ENCODE measurements around the gene PTMS. TPM values are rescaled to one million over a fixed set of nuclear protein-coding genes. Genes with fewer than 3 reads are reported as not detected.

The PTMS gene
- total and polyA plus RNA-seq, 2 of the 13 experiments (the other 11 are each of a cell fraction or from before 2014, with no cell fraction given), result 40.5 to 82.4 TPM

DNA sequence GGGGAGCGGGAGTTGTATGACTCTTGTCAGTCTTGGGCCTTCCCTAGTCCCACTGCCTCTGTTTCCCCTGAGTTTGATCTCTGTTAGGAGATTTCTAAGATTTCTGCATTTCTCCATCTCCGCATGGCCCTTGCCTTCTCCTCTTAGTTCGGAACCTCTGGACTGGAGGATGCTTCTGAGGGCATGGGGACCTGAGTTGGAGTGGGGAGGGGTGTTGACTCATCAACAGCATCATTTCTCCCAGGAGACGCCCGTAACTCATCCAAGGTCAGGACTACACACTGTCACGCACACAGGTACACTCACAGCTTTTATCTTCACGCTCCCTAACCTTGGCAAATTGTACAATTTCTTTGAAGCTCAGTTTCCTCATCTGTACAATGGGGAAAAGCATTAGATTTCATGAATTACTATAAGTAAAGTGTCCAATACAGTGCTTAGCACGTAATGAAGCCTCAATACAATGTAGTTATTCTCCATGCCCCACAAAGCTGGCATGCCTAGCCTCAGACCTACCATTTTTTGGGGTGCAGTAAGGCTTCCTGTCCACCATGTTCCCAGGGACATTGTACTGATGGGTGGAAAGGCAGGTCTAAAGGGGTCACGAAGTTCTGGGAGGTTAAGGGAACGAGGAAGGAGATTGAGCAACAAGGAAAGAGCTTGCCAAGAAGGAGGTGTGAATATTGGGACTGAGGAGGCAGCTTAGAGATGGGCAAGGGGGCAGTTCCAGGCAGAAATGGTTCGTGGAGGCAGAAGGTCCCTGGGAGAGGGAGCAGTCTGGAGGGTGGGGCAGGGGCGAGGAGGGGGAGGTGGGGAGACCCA is 5.6 kb downstream of the PTMS start (continued):
- TF ChIP-seq, protein P1, sequence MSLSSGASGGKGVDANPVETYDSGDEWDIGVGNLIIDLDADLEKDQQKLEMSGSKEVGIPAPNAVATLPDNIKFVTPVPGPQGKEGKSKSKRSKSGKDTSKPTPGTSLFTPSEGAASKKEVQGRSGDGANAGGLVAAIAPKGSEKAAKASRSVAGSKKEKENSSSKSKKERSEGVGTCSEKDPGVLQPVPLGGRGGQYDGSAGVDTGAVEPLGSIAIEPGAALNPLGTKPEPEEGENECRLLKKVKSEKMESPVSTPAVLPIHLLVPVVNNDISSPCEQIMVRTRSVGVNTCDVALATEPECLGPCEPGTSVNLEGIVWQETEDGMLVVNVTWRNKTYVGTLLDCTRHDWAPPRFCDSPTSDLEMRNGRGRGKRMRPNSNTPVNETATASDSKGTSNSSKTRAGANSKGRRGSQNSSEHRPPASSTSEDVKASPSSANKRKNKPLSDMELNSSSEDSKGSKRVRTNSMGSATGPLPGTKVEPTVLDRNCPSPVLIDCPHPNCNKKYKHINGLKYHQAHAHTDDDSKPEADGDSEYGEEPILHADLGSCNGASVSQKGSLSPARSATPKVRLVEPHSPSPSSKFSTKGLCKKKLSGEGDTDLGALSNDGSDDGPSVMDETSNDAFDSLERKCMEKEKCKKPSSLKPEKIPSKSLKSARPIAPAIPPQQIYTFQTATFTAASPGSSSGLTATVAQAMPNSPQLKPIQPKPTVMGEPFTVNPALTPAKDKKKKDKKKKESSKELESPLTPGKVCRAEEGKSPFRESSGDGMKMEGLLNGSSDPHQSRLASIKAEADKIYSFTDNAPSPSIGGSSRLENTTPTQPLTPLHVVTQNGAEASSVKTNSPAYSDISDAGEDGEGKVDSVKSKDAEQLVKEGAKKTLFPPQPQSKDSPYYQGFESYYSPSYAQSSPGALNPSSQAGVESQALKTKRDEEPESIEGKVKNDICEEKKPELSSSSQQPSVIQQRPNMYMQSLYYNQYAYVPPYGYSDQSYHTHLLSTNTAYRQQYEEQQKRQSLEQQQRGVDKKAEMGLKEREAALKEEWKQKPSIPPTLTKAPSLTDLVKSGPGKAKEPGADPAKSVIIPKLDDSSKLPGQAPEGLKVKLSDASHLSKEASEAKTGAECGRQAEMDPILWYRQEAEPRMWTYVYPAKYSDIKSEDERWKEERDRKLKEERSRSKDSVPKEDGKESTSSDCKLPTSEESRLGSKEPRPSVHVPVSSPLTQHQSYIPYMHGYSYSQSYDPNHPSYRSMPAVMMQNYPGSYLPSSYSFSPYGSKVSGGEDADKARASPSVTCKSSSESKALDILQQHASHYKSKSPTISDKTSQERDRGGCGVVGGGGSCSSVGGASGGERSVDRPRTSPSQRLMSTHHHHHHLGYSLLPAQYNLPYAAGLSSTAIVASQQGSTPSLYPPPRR (CRISPR knock-in tag; IDR thresholded peaks at IDR 0.05; ENCODE audit: borderline replicate concordance), result no peak
- TF ChIP-seq POGZ (CRISPR knock-in tag; IDR thresholded peaks at IDR 0.05), result no peak
- TF ChIP-seq HNF4G (IDR thresholded peaks at IDR 0.05; ENCODE audit: borderline replicate concordance, low read depth, low read length), result no peak
- TF ChIP-seq HNF4G (CRISPR knock-in tag; IDR thresholded peaks at IDR 0.05; ENCODE audit: borderline replicate concordance, low read depth), result no peak

DNA sequence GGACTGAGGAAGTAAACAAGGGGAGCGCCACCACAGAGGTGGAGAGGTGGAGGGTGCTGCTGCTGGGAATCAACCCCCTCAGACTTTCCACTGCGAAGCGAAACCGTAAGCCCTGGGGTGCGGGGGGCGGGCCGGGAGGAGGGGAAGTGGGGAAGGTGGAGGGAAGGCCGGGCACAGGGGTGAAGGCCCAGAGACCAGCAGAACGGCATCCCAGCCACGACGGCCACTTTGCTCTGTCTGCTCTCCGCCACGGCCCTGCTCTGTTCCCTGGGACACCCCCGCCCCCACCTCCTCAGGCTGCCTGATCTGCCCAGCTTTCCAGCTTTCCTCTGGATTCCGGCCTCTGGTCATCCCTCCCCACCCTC is 6.2 kb downstream of the PTMS start, which contains the start of gene LAG3:
Gene LAG3 (plus strand): TSS at position 190 of the 365 bp plus-strand sequence. CDS start 333 bp downstream, outside the sequence.
- Histone ChIP-seq H3K9me3 (ENCODE audit: low read length) (no peaks in the 10 kb centered on the region), H3K4me2 (ENCODE audit: low read depth, low read length) (no peak within 1 kb of the TSS), H2AFZ (ENCODE audit: low read length) (no peak within 1 kb of the TSS), H3K36me3 (replicated peaks in 1 of 2; ENCODE audit: control insufficient read depth in 1 of 2, insufficient read depth in 2 of 2, low read length in 2 of 2) (peaks cover 0 to 11% of the 10 kb centered on the region in 2 experiments; a peak in 1 of 5 replicates), H3K79me2 (ENCODE audit: insufficient read depth, low read length) (peaks cover 15% of the 10 kb centered on the region), H4K20me1 (ENCODE audit: insufficient read depth, low read length) (0 out of 2 replicates have a peak, but pooled peaks cover 6% of the 10 kb centered on the region), H3K27ac (ENCODE audit: extremely low read length, insufficient read depth, low read length) (no peak within 1 kb of the TSS), H3K4me1 (ENCODE audit: insufficient read depth, low read length) (peaks cover 82% of the 10 kb centered on the region), H3K9ac (ENCODE audit: insufficient read depth, low read depth, low read length) (no peak within 1 kb of the TSS), H3K4me3 (replicated peaks in 1 of 3; ENCODE audit: insufficient read depth in 1 of 3, low read depth in 2 of 3, low read length in 3 of 3) (no peak within 1 kb of the TSS), H3K27me3 (ENCODE audit: control insufficient read depth in 1 of 2, insufficient read depth in 2 of 2, low read length in 2 of 2) (no peaks in the 10 kb centered on the region)
- ATAC-seq, result no peak
- no peak for DNase-seq (ENCODE audit: low spot score)
- WGBS (ENCODE audit: low lambda C conversion rate), result 75% methylated on average over 13 of the region's 15 CpGs
- intact Hi-C loops (cut with micrococcal nuclease; ENCODE audit: unreplicated experiment) (no loop called here), in situ Hi-C loops (cut with HindIII; ENCODE audit: extremely low pct_ligation_motif_present, low pct_unique_long_range_greater_than_20kb) (no loop called here)
- BruUV-seq (replicated peaks), result no TSS peak
- FAIRE-seq, result no peak
- CTCF ChIA-PET (ENCODE audit: low intra/inter-chr PET ratio, low total read pairs), result no interaction called here
- POLR2A ChIA-PET, result interaction anchor here (8.3 kb wide), 1 partner anchor 19 kb away, joined by 162 read pairs; the partner anchor contains the start of gene MLF2
- TF ChIP-seq, protein P2, sequence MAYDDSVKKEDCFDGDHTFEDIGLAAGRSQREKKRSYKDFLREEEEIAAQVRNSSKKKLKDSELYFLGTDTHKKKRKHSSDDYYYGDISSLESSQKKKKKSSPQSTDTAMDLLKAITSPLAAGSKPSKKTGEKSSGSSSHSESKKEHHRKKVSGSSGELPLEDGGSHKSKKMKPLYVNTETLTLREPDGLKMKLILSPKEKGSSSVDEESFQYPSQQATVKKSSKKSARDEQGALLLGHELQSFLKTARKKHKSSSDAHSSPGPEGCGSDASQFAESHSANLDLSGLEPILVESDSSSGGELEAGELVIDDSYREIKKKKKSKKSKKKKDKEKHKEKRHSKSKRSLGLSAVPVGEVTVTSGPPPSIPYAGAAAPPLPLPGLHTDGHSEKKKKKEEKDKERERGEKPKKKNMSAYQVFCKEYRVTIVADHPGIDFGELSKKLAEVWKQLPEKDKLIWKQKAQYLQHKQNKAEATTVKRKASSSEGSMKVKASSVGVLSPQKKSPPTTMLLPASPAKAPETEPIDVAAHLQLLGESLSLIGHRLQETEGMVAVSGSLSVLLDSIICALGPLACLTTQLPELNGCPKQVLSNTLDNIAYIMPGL (CRISPR knock-in tag; IDR thresholded peaks at IDR 0.05; ENCODE audit: borderline replicate concordance in 1 of 2, low read depth in 1 of 2), result no peak
- TF ChIP-seq ZFP62 (CRISPR knock-in tag; IDR thresholded peaks at IDR 0.05) (no peak), SMARCC2 (IDR thresholded peaks at IDR 0.05) (no peak), SATB2 (CRISPR knock-in tag; IDR thresholded peaks at IDR 0.05) (no peak), ZNF768 (CRISPR knock-in tag; IDR thresholded peaks at IDR 0.05) (no peak), HNRNPK (IDR thresholded peaks at IDR 0.05; ENCODE audit: low read depth, low read length, poor library complexity, severe bottlenecking) (peak; percentile 55), TCF7L2 (IDR thresholded peaks at IDR 0.05; ENCODE audit: low read depth, low read length) (no peak)
- TF ChIP-seq, protein P3, sequence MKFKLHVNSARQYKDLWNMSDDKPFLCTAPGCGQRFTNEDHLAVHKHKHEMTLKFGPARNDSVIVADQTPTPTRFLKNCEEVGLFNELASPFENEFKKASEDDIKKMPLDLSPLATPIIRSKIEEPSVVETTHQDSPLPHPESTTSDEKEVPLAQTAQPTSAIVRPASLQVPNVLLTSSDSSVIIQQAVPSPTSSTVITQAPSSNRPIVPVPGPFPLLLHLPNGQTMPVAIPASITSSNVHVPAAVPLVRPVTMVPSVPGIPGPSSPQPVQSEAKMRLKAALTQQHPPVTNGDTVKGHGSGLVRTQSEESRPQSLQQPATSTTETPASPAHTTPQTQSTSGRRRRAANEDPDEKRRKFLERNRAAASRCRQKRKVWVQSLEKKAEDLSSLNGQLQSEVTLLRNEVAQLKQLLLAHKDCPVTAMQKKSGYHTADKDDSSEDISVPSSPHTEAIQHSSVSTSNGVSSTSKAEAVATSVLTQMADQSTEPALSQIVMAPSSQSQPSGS (CRISPR knock-in tag; IDR thresholded peaks at IDR 0.05), result no peak

Measured in HepG2 (cell line).